ENCODE results near the gene DYNLL2.
A peak's percentile ranks its signal among the peaks of the same experiment; 100 is the strongest.
"Not testable (repeated sequence)": the region's sequence is repeated elsewhere in the genome, so short reads cannot be mapped to it uniquely, and the experiment has no call there.

Gene DYNLL2

DNA sequence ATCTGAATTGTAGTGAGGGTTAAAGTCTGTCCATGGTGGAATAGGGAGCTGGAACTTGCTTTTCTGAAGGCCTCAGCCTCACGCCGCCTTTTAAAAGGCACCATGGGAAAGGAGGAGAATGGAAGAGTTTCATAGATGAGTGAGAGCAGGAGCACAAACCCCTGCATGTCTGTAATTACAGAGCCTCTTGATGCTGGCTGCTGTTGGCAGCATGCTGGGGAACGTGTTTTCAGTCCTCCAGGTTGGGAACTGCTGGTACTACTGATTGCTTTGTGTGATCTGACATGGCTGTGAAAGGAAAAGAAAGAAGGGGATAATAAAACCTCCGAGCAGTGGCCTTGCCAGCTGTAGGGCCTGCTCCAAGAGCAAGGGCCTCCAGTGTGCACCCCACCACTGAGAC is 16.8 kb upstream of the DYNLL2 start:
- no peaks in the 10 kb centered on the region for H3K9me3 ChIP-seq (ENCODE audit: control insufficient read depth, low read length)
- H3K27me3 ChIP-seq (ENCODE audit: control insufficient read depth, insufficient read depth, low read length, poor library complexity, severe bottlenecking): no peaks in the 10 kb centered on the region
- WGBS, 2 experiments: 40 to 49% methylated on average over 4 of the region's 4 CpGs
- no peaks in the 10 kb centered on the region for H3K36me3 ChIP-seq (ENCODE audit: control insufficient read depth, insufficient read depth, low read length)
- no peak overlapping the region for H3K27ac ChIP-seq (ENCODE audit: insufficient read depth, low read depth, low read length, poor library complexity, severe bottlenecking)
- no peak overlapping the region for H3K4me3 ChIP-seq (ENCODE audit: insufficient read depth, low read depth, low read length)
- peaks cover 8% of the 10 kb centered on the region for H3K4me1 ChIP-seq (ENCODE audit: control insufficient read depth, insufficient read depth, low read length)

DNA sequence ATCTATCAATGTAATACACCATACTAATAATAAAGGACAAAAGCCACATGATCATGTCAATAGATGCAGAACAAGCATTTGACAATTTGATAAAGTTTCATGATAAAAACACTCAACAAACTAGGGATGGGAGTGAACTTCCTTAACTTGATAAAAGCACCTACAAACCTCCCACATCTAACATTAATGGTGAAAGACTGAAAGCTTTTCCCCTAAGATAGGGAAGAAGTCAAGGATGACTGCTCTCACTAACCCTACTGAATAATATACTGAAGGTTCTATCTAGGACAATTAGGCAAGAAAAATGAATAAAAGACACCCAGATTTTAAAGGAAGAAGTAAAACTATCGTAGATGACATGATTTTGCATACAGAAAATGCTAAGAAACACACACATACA is 10.4 kb upstream of the DYNLL2 start:
- WGBS, 2 experiments: 71 to 100% methylated on average over 1 of the region's 1 CpG
- Histone ChIP-seq H3K27me3 (ENCODE audit: control insufficient read depth, insufficient read depth, low read length, poor library complexity, severe bottlenecking) (no peaks in the 10 kb centered on the region), H3K9me3 (ENCODE audit: control insufficient read depth, low read length) (no peaks in the 10 kb centered on the region), H3K36me3 (ENCODE audit: control insufficient read depth, insufficient read depth, low read length) (no peaks in the 10 kb centered on the region), H3K4me3 (ENCODE audit: insufficient read depth, low read depth, low read length) (no peak overlapping the region), H3K4me1 (ENCODE audit: control insufficient read depth, insufficient read depth, low read length) (no peaks in the 10 kb centered on the region), H3K27ac (ENCODE audit: insufficient read depth, low read depth, low read length, poor library complexity, severe bottlenecking) (no peak overlapping the region)

DNA sequence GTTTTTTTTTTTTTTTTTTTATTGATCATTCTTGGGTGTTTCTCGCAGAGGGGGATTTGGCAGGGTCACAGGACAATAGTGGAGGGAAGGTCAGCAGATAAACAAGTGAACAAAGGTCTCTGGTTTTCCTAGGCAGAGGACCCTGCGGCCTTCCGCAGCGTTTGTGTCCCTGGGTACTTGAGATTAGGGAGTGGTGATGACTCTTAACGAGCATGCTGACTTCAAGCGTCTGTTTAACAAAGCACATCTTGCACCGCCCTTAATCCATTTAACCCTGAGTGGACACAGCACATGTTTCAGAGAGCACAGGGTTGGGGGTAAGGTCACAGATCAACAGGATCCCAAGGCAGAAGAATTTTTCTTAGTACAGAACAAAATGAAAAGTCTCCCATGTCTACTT is 10.0 kb upstream of the DYNLL2 start:
- H3K4me1 ChIP-seq (ENCODE audit: control insufficient read depth, insufficient read depth, low read length); H3K36me3 ChIP-seq (ENCODE audit: control insufficient read depth, insufficient read depth, low read length); H3K4me3 ChIP-seq (ENCODE audit: insufficient read depth, low read depth, low read length); H3K9me3 ChIP-seq (ENCODE audit: control insufficient read depth, low read length); H3K27ac ChIP-seq (ENCODE audit: insufficient read depth, low read depth, low read length, poor library complexity, severe bottlenecking); H3K27me3 ChIP-seq (ENCODE audit: control insufficient read depth, insufficient read depth, low read length, poor library complexity, severe bottlenecking): not testable (repeated sequence)
- WGBS, 2 experiments: 36% methylated on average over 3 of the region's 7 CpGs; no CpG with 5 or more reads in 1 of the 2 experiments

DNA sequence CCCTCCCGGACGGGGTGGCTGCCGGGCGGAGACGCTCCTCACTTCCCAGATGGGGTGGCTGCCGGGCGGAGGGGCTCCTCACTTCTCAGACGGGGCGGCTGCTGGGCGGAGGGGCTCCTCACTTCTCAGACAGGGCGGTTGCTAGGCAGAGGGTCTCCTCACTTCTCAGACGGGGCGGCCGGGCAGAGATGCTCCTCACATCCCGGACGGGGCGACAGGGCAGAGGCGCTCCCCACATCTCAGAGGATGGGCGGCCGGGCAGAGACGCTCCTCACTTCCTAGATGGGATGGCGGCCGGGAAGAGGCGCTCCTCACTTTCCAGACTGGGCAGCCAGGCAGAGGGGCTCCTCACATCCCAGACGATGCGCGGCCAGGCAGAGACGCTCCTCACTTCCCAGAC is 8.8 kb upstream of the DYNLL2 start:
- not testable (repeated sequence) for H3K27ac ChIP-seq (ENCODE audit: insufficient read depth, low read depth, low read length, poor library complexity, severe bottlenecking); H3K36me3 ChIP-seq (ENCODE audit: control insufficient read depth, insufficient read depth, low read length); H3K4me3 ChIP-seq (ENCODE audit: insufficient read depth, low read depth, low read length); H3K4me1 ChIP-seq (ENCODE audit: control insufficient read depth, insufficient read depth, low read length); H3K27me3 ChIP-seq (ENCODE audit: control insufficient read depth, insufficient read depth, low read length, poor library complexity, severe bottlenecking); H3K9me3 ChIP-seq (ENCODE audit: control insufficient read depth, low read length)
- WGBS, 2 experiments: 95% methylated on average over 9 to 13 of the region's 28 CpGs

DNA sequence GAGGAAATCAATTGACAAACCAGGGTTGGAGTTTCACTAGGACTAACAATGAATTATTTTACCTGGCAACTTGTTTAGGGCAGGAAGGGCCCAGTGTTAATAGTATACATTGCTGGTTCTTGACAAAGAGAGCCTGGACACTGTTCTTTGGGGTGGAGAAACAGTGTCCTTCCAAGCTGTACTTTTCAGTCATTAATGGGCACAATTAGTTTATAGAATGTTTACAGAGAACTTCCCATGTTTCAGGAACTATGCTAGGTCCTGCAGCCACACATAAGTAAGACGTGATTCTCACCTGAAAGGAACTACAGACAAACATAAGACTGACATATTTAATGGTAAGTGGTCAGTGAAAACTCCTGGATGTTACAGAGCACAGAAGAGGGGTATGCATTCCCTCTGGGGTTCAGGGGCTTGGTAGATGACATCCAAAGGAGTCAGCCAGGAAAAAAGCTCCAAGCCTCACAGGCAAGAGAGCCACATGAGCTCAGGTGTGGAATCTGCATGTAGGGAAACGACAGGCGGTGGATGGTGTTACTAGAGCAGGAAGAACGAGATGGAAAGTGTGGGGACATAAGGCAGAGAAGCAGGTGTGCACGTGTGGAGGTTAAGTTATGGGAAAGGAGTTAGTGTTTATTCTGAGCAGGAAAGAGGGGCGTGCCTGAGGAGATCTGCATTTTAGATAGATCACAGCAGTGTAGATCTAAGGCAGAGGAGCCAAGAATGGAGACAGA is 3.8 kb upstream of the DYNLL2 start:
- 87 to 92% methylated on average over 6 of the region's 6 CpGs for WGBS, 2 experiments
- Histone ChIP-seq H3K36me3 (ENCODE audit: control insufficient read depth, insufficient read depth, low read length) (no peaks in the 10 kb centered on the region), H3K9me3 (ENCODE audit: control insufficient read depth, low read length) (no peaks in the 10 kb centered on the region), H3K4me3 (ENCODE audit: insufficient read depth, low read depth, low read length) (no peak overlapping the region), H3K27ac (ENCODE audit: insufficient read depth, low read depth, low read length, poor library complexity, severe bottlenecking) (no peak overlapping the region), H3K27me3 (ENCODE audit: control insufficient read depth, insufficient read depth, low read length, poor library complexity, severe bottlenecking) (no peaks in the 10 kb centered on the region), H3K4me1 (ENCODE audit: control insufficient read depth, insufficient read depth, low read length) (peaks cover 24% of the 10 kb centered on the region)

DNA sequence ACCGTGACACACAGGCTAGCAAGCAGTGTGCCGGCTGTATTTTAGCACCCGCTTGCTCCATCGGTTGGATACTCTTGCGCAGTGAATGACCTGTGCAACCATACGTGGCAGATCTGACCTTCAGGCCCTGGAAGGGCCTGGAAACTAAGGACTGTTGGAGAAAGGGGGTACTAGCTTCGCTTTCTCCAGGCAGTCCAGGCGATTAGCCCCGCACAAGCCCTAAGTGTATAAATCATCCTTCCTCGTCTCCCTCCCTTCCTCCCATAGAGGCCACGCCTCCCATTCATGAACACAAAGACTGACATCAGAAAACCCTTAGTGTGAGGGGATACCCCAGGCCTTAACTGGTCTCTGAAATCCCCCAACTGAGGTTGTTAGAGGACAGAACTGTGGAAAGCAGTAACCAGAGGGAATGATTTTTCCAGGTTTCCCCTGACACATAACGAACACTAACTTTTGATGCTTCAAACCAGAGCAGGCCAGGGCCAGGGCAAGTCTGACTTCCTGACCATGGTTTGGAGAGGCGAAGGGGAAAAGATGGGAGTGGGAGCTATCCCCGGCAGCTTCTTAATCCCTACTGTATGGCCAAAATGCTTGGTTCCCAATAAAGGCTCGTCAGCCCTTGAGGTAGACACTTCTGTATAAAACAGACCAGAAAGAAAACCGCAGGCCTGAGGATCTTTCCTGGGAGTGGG is 1.4 kb upstream of the DYNLL2 start:
- H3K36me3 ChIP-seq (ENCODE audit: control insufficient read depth, insufficient read depth, low read length): peaks cover 10% of the 10 kb centered on the region
- H3K27me3 ChIP-seq (ENCODE audit: control insufficient read depth, insufficient read depth, low read length, poor library complexity, severe bottlenecking): no peaks in the 10 kb centered on the region
- peak overlapping the region; percentile 14 for H3K4me3 ChIP-seq (ENCODE audit: insufficient read depth, low read depth, low read length)
- H3K9me3 ChIP-seq (ENCODE audit: control insufficient read depth, low read length): no peaks in the 10 kb centered on the region
- peak overlapping the region; percentile 97 for H3K27ac ChIP-seq (ENCODE audit: insufficient read depth, low read depth, low read length, poor library complexity, severe bottlenecking)
- WGBS, 2 experiments: 68% methylated on average over 16 of the region's 16 CpGs
- peaks cover 42% of the 10 kb centered on the region for H3K4me1 ChIP-seq (ENCODE audit: control insufficient read depth, insufficient read depth, low read length)

DNA sequence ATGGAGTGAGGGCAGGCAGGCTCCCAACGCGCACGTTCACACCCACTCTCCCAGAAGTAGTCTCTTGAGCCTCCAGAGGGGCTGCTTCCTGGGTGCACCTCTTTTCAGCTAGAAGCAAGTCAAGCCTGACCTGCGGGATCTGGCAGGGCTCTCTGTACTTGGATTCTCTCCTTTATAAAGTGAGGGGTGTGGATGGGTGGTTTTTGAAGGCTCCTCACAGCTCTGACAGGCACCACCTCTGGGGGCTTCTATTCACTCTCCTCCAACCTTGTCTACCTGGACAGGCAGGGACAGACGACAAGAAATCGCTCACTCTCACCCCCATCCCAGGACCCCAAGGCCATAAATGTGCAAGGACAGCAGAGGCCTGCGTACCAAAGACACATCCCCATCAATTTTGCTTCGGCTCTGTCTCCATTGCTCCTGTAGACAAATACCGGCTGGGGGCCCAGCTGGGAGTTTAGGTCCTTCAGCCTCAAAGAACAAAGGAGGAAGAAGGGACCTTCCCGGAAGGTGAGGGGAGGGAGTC is 814 bp upstream of the DYNLL2 start:
- Histone ChIP-seq H3K4me3 (ENCODE audit: insufficient read depth, low read depth, low read length) (peak overlapping the region; percentile 14), H3K27ac (ENCODE audit: insufficient read depth, low read depth, low read length, poor library complexity, severe bottlenecking) (peak overlapping the region; percentile 97)

DNA sequence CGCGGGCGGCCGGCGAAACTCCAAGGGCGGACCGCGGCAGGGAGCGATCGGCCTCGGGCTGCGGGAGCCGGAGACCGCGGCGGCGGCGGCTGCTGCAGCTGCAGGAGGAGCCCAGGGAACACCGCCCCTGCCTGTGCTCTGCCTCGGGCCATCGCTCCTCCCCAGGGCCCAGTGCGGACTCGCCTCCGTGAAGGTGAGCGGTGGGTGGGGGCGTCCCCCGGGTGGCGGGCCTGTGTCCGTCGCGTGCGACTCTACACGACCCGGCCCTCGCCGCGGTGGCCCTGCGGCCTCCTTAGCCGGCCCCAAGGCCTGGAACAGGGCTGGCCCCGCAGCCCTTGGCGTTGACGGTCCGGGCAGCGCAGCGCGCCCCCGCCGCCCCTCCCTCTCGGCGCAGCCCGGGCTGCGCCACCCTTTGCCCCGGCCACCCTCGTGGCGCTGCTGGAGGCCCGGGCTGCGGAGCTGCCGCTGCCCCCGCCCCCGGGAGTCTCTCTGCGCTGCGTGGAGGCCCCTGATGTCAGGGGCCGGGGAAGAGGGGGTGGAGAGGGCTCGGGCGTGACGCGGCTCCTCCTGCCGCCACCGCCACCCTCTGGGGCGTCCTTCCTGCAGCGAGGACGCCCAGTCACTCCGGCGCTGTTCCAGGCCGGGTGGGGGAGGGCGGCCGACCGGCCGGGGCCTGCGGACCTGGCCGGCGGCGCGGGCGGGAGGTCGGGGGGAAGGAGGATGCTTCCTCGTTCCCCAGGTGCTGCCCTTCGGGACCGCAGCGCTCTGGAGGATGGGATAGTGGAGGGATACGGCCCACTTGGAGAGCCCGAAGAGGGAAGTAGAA is 485 bp downstream of the DYNLL2 start:
- Histone ChIP-seq H3K27ac (ENCODE audit: insufficient read depth, low read depth, low read length, poor library complexity, severe bottlenecking) (no peak overlapping the region), H3K27me3 (ENCODE audit: control insufficient read depth, insufficient read depth, low read length, poor library complexity, severe bottlenecking) (no peaks in the 10 kb centered on the region), H3K9me3 (ENCODE audit: control insufficient read depth, low read length) (no peaks in the 10 kb centered on the region), H3K4me3 (ENCODE audit: insufficient read depth, low read depth, low read length) (peak overlapping the region; percentile 96), H3K4me1 (ENCODE audit: control insufficient read depth, insufficient read depth, low read length) (peaks cover 55% of the 10 kb centered on the region), H3K36me3 (ENCODE audit: control insufficient read depth, insufficient read depth, low read length) (peaks cover 22% of the 10 kb centered on the region)
- 0 to 1% methylated on average over 92 of the region's 92 CpGs for WGBS, 2 experiments

More for the DNA sequence above, 814 bp upstream of the DYNLL2 start:
- H3K27me3 ChIP-seq (ENCODE audit: control insufficient read depth, insufficient read depth, low read length, poor library complexity, severe bottlenecking): no peaks in the 10 kb centered on the region
- 37 to 44% methylated on average over 10 of the region's 10 CpGs for WGBS, 2 experiments
- H3K36me3 ChIP-seq (ENCODE audit: control insufficient read depth, insufficient read depth, low read length): peaks cover 16% of the 10 kb centered on the region
- H3K4me1 ChIP-seq (ENCODE audit: control insufficient read depth, insufficient read depth, low read length): peaks cover 48% of the 10 kb centered on the region
- H3K9me3 ChIP-seq (ENCODE audit: control insufficient read depth, low read length): no peaks in the 10 kb centered on the region

DNA sequence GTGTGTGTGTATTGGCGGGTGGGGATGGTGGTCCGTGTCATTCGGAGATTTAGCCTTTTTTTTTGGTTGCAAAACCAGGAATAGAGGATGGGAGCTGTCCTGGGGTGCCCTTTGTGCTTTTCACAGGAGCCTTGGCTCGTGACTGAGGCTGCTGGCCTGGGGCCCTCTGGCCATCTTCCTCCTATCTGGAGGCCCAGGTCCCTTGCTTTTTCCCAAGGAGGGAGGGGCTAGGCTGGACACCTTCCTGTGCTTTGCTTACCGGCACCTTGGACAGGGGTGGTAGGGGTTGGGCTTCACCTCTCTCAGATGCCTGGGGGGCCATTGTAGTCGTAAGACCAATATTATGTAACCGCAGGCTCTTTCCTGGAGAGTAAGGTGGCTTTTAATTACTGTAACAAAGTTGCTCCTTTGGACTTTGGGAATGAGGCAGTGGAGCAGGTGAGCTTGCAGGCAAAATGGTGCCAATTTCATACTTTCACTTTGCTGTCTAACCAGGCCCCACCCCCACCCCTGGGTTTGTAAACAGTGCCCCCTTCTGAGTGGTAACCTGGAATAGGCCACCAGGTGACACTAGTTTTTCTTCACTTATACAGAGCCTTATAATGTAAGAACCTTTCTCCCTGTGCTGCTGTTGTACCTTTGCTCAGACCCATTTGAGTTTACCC is 1.2 kb downstream of the DYNLL2 start:
- peaks cover 61% of the 10 kb centered on the region for H3K4me1 ChIP-seq (ENCODE audit: control insufficient read depth, insufficient read depth, low read length)

More for the DNA sequence above, 1.2 kb downstream of the DYNLL2 start:
- no peaks in the 10 kb centered on the region for H3K9me3 ChIP-seq (ENCODE audit: control insufficient read depth, low read length)
- H3K27me3 ChIP-seq (ENCODE audit: control insufficient read depth, insufficient read depth, low read length, poor library complexity, severe bottlenecking): no peaks in the 10 kb centered on the region
- H3K27ac ChIP-seq (ENCODE audit: insufficient read depth, low read depth, low read length, poor library complexity, severe bottlenecking): no peak overlapping the region
- peak overlapping the region; percentile 96 for H3K4me3 ChIP-seq (ENCODE audit: insufficient read depth, low read depth, low read length)
- H3K36me3 ChIP-seq (ENCODE audit: control insufficient read depth, insufficient read depth, low read length): peaks cover 28% of the 10 kb centered on the region
- 1% methylated on average over 7 of the region's 7 CpGs for WGBS, 2 experiments

All from ectodermal cell (in vitro differentiated cells).